Heart right ventricle (tissue), 16 donors: ENCODE results near the gene VGLL4. TPM values are rescaled to one million over a fixed set of nuclear protein-coding genes. Genes with fewer than 3 reads are reported as not detected.

ENCODE experiments used
- ATAC-seq, 8 donors: fragments of 200-7000 bp; cut with Tn5 transposase; one replicate each; pipeline ENCODE4 v1.9.1; 2020; ENCODE audit warnings: mild to moderate bottlenecking in 8 of 8, moderate library complexity in 8 of 8, moderate number of reproducible peaks in 1 of 8
- DNase-seq, 2 donors: peaks; one replicate each; pipeline ENCODE4 v3.0.0-alpha.2; 2020
- H3K27ac ChIP-seq, 10 donors: fragments of 200-600 bp; sonication (generic) in 2 of 10; one replicate each; pipeline versions ENCODE4 v1.5.0 to v1.8.0; 2020 to 2022; ENCODE audit warnings: mild to moderate bottlenecking in 3 of 10
- H3K27me3 ChIP-seq, 7 donors: fragments of 200-600 bp; one replicate each; pipeline ENCODE4 v1.8.0; 2021 to 2022; ENCODE audit warnings: mild to moderate bottlenecking in 2 of 7
- H3K36me3 ChIP-seq, 9 donors: fragments of 200-600 bp; sonication (generic) in 1 of 9; one replicate each; pipeline versions ENCODE4 v1.5.0 to v1.8.0; 2020 to 2022; ENCODE audit warnings: mild to moderate bottlenecking in 2 of 9
- H3K4me1 ChIP-seq, 9 donors: fragments of 200-600 bp; sonication (generic) in 1 of 9; one replicate each; pipeline versions ENCODE4 v1.5.0 to v1.8.0; 2020 to 2022; ENCODE audit warnings: mild to moderate bottlenecking in 4 of 9
- H3K4me3 ChIP-seq, 10 donors: fragments of 200-600 bp; sonication (generic) in 2 of 10; one replicate each; pipeline versions ENCODE4 v1.5.0 to v1.8.0; 2020 to 2022; ENCODE audit warnings: mild to moderate bottlenecking in 7 of 10, moderate library complexity in 2 of 10
- H3K9me3 ChIP-seq, 11 donors: fragments of 200-600 bp in 10 of 11; sonication (generic) in 2 of 11; one replicate each; pipeline versions ENCODE4 v1.5.0 to v1.8.0; 2013 to 2022; ENCODE audit warnings: mild to moderate bottlenecking in 2 of 11, control low read depth in 1 of 11, moderate library complexity in 1 of 11
- CTCF ChIP-seq, 9 donors: fragments of 200-600 bp; sonication (generic) in 2 of 9; IDR thresholded peaks; one replicate each; pipeline versions ENCODE4 v1.5.0 to v1.8.0; 2021 to 2022; ENCODE audit warnings: antibody characterized with exemption in 9 of 9, mild to moderate bottlenecking in 5 of 9, moderate library complexity in 1 of 9
- WGBS, 2 donors: extraction: QIAGEN DNeasy Blood & Tissue Kit; methylation state at CpG; one replicate each; pipeline ENCODE4 v1.1.7; 2013; ENCODE audit warnings: inconsistent platforms in 1 of 2; 5-methylcytosine and 5-hydroxymethylcytosine counted together
- intact Hi-C, 10 donors: fragments of 100-400 bp; cut with DNase I; formaldehyde crosslinking; loops; one replicate each; pipeline versions ENCODE4 v1.11.1 to v1.14.2; 2022
- polyA plus RNA-seq, 2 donors: library from polyadenylated mRNA; stranded (reverse); fragments of 200-250 nt; gene quantifications; one replicate each; pipeline ENCODE4 v1.2.3, GENCODE V29; 2013
- total RNA-seq, 10 donors: library from RNA; stranded (reverse); fragmentation: NEBNext Ultra II Directional in 3 of 10; extraction: Animal tissue kit (Norgen Biotek cat#: 25700) in 3 of 10; gene quantifications; one replicate each; pipeline versions ENCODE4 v1.2.1 to v1.2.4, GENCODE V29; 2021 to 2023
- donor health status: Arrhythmogenic right ventricular cardiomyopathy.
- donor health status: ischemic (EF 13 %, LVEDD 7.1; RV severe dilation, severe dysfunction).
- donor health status: healthy with polysubstance abuse.
- donor health status: DM: no; HTN: yes; CAD: no.
- donor health status: DM: no; HTN: no; CAD: no.
- donor health status: ischemic (EF 25% LVEDD 6.9; RV normal size, moderate dysfunction).
- donor health status: ischemic (EF 25% LVEDD 5.7; RV mildly dilated, moderate dysfunction).
- donor health status: healthy.
- donor health status: DM: yes; HTN: yes; CAD: no.
- donor health status: Ischemic cardiomyopathy.
- donor health status: ischemic (EF 35%, LVEDD 5.7; RV mildly dilated, moderate dysfunction).
- donor health status: nonischemic (EF 11% LVEDD 7.7; RV severe dilation, severe dysfunction).
- donor health status: DM: yes; HTN: yes; CAD: no.
- donor health status: PGD.
- donor health status: ischemic (EF 29% LVEDD 5.4; RV normal size, mild dysfunction).
- donor health status: nonischemic (EF 23%, LVEDD 6.1; RV moderate dilation, normal function).

Gene VGLL4
- total and polyA plus RNA-seq, 12 donors = 14.5 to 46.1 (median 29.6) TPM

- 89 to 93% methylated on average over 23 of the region's 23 CpGs for WGBS, 2 donors
- Histone ChIP-seq H3K36me3 (no peaks in the 10 kb centered on the region), H3K27me3 (no peaks in the 10 kb centered on the region), H3K4me1 (peaks cover 0 to 22% (median 13%) of the 10 kb centered on the region in 9 donors), H3K4me3 (no peak overlapping the region), H3K9me3 (no peaks in the 10 kb centered on the region), H3K27ac (no peak overlapping the region)
- intact Hi-C loops = no loop called here
- ATAC-seq (peak in 2 of 8 donors; percentile 4 to 12), DNase-seq (no peak)
- no peak for TF ChIP-seq CTCF (IDR thresholded peaks at IDR 0.05)
Measured at GRCh38 chr3:11536132-11536935, 107.4 kb downstream of the VGLL4 start.

- WGBS, 2 donors = 96 to 97% methylated on average over 13 of the region's 13 CpGs
Measured at GRCh38 chr3:11535243-11535960, 108.3 kb downstream of the VGLL4 start.

DNA sequence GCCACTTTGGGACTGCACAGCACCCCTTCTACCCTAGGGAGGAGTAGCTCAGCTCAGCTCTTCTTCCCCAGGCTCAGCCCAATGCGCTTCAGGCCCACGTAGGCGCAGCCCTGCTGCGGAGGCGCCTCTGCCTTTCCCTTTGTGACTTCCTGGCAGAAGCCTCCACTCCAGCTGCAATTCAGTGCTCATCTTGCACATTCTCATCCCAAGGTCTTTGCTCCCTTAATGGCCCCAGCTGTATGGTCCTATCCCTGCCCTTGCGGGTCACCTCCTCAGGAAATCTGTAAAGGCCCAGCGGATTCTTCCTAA is 109.0 kb downstream of the VGLL4 start:
- intact Hi-C loops = no loop called here
- no peaks in the 10 kb centered on the region for H3K9me3 ChIP-seq
- peaks cover 0 to 32% (median 19%) of the 10 kb centered on the region in 9 donors for H3K4me1 ChIP-seq
- H3K27me3 ChIP-seq = no peaks in the 10 kb centered on the region
- H3K36me3 ChIP-seq = no peaks in the 10 kb centered on the region
- no peak for DNase-seq
- TF ChIP-seq CTCF (IDR thresholded peaks at IDR 0.05) = no peak
- WGBS, 2 donors = 96 to 99% methylated on average over 7 of the region's 7 CpGs
- H3K4me3 ChIP-seq = no peak overlapping the region
- ATAC-seq = peak in 1 of 8 donors; percentile 6
- H3K27ac ChIP-seq = peak overlapping the region in 7 of 10 donors; percentile 13 to 63 (median 45)

More at GRCh38 chr3:11535243-11535960, 108.3 kb downstream of the VGLL4 start:
- no peaks in the 10 kb centered on the region for H3K27me3 ChIP-seq
- no peak overlapping the region for H3K27ac ChIP-seq
- no peaks in the 10 kb centered on the region for H3K36me3 ChIP-seq
- H3K9me3 ChIP-seq = no peaks in the 10 kb centered on the region
- H3K4me3 ChIP-seq = no peak overlapping the region
- DNase-seq = no peak
- peaks cover 0 to 26% (median 18%) of the 10 kb centered on the region in 9 donors for H3K4me1 ChIP-seq
- intact Hi-C loops = no loop called here
- TF ChIP-seq CTCF (IDR thresholded peaks at IDR 0.05) = no peak
- ATAC-seq = no peak

GRCh38 chr3:11534011-11534792 is 109.5 kb downstream of the VGLL4 start:
- peak in 1 of 2 donors; percentile 21 for DNase-seq
- H3K4me3 ChIP-seq = no peak overlapping the region

More at GRCh38 chr3:11534011-11534792, 109.5 kb downstream of the VGLL4 start:
- Histone ChIP-seq H3K9me3 (no peaks in the 10 kb centered on the region), H3K27ac (peak overlapping the region in 9 of 10 donors; percentile 13 to 63 (median 43)), H3K27me3 (no peaks in the 10 kb centered on the region), H3K36me3 (no peaks in the 10 kb centered on the region), H3K4me1 (peaks cover 0 to 36% (median 19%) of the 10 kb centered on the region in 9 donors)
- peak; percentile 14 to 81 (median 68) for ATAC-seq
- WGBS, 2 donors = 65 to 78% methylated on average over 21 of the region's 21 CpGs
- intact Hi-C loops = no loop called here
- TF ChIP-seq CTCF (IDR thresholded peaks at IDR 0.05) = no peak
